ENCODE data around the gene PRSS56.

GRCh38 chr2:232482301-232483238 lies 37.6 kb upstream of the PRSS56 start:
- TF ChIP-seq, protein P1, sequence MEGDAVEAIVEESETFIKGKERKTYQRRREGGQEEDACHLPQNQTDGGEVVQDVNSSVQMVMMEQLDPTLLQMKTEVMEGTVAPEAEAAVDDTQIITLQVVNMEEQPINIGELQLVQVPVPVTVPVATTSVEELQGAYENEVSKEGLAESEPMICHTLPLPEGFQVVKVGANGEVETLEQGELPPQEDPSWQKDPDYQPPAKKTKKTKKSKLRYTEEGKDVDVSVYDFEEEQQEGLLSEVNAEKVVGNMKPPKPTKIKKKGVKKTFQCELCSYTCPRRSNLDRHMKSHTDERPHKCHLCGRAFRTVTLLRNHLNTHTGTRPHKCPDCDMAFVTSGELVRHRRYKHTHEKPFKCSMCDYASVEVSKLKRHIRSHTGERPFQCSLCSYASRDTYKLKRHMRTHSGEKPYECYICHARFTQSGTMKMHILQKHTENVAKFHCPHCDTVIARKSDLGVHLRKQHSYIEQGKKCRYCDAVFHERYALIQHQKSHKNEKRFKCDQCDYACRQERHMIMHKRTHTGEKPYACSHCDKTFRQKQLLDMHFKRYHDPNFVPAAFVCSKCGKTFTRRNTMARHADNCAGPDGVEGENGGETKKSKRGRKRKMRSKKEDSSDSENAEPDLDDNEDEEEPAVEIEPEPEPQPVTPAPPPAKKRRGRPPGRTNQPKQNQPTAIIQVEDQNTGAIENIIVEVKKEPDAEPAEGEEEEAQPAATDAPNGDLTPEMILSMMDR (IDR thresholded peaks at IDR 0.05; ENCODE audit: poor library complexity, severe bottlenecking): no peak
- TF ChIP-seq EZH2 (IDR thresholded peaks at IDR 0.05; ENCODE audit: borderline replicate concordance, insufficient read depth, low read length, poor library complexity, severe bottlenecking) (no peak), POLR2AphosphoS5 (IDR thresholded peaks at IDR 0.05) (no peak), EP300 (conservative IDR thresholded peaks at IDR 0.05; ENCODE audit: poor library complexity, severe bottlenecking) (no peak), SMC3 (conservative IDR thresholded peaks at IDR 0.05; ENCODE audit: poor library complexity) (no peak), RAD21 (conservative IDR thresholded peaks at IDR 0.05) (no peak), TAF1 (IDR thresholded peaks at IDR 0.05; ENCODE audit: low read depth) (no peak), REST (IDR thresholded peaks at IDR 0.05; ENCODE audit: borderline replicate concordance) (no peak), MXI1 (conservative IDR thresholded peaks at IDR 0.05; ENCODE audit: poor library complexity, severe bottlenecking) (no peak)
